NCI-H345 (cell line): ENCODE results near the gene TENM4.
"Not testable (repeated sequence)": the region's sequence is repeated elsewhere in the genome, so short reads cannot be mapped to it uniquely, and the experiment has no call there.

Experiments used
- DNase-seq: peaks from one replicate; lab custom pipeline; 2025; lab: John Stamatoyannopoulos, UW

The TENM4 gene

DNA sequence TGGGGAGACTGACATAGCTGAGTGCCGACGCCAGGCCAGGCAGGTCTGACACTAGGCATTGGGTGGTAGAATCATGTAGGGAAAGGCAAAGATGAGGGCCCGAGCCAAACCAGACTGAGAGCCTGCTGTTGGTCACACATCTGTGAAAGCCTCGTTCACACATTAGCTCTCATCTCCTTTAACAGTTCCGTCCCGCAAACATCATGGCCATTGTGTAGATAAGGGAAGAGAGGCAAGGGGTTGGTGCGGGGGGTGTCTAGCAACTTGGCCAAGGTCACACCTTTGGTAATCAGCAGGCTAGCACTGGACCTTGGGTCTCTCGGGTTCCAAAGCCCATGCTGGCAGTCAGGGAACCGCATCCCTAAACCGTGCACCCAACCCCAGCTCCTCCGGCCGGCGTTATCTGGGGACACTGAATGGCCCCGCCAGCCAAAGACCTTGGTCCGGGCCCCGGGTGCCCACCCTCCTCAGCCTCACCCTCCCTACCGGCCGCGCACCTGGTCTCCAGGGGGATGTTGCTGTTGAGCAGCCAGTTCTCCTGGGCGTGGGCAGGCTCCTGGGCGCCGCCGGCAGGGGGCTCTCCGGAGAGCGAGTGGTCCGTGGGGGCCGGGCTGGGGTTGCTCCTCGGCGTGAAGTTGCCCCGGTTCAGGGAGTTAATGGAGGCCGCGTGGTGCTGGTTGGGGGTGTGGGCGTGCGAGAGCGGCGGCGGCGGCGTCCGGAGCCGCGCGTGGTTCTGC is 537.9 kb downstream of the TENM4 start:
- DNase-seq, result no peak

DNA sequence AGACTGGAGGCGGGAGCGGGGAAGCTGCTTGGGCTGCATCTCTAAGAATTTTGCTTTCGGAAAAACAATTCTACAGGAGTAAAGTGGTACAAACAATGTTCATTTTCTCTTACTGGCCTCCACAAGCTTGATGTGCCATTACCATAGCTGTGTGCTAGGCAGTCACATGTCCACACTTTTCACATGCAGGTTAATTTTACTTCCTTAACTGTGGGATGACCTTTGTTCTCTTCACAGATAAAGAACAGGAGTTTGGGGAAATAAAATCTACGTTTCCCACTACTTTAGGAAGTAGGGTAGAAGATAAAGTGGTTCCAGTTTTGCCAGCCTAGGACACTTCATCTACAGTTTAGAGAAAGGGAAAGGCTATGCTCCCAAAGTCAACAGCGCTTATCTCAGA is 539.0 kb downstream of the TENM4 start:
- no peak for DNase-seq

DNA sequence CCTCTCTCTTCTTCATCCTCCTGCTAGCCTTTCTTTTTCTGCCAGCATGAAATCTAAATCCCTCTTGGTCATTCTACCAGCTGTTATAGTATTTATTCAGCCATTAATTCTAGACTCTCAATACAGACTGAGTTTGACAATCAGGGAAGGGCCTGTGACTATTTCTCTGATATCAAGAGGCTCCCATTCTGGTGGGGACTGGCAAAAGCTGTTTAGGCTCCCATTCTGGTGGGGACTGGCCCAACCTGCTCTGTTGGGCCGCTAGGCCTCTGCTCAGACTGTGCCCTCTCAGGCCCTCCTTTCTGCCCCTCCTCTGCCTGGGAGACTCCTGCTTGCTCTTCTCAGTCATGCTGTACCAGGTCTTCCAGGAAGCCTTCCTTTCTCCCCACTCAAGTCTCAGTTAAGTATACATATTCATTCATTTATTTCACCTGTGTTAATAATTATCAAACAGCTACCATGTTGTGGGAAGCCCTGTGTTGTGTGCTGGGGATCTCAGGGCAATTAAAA is 542.5 kb downstream of the TENM4 start:
- no peak for DNase-seq

DNA sequence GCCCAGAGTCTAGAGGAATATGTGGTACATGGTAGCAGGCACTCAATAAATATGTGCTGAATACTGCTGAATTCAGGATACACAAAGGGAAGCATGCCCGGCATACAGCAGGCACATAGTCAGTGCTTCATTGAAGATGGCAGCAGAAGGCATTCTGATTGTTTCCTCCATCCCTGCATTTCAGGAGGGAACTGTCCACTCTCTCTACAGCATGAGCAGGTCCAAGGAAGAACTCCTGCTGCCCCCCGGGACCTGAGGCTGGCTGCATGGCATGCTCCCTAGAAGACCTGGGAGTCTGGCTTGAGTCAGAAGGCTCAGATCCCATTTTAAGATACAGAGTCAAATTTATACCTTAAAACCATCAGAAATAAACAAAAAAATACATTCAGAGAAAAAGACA is 546.8 kb downstream of the TENM4 start:
- DNase-seq, result no peak

DNA sequence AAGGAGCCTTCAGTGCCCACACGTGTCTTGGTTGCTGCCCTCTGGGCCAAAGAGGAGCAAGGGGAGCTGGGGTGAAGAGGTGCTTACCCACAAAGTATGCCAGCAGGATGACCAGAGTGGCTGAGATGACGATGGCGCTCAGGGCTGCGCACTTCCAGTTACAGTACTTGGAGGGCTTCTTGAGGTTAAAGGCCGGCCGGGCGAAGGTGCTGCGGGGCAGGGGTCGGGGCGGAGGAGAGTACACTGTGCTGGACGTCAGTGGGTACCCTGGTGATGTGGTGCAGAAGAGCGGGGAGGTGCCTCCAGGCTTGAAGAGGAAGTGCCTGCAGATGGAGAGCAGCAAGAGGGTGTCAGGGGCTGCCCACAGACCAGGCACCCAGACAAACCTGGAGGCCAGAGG is 551.1 kb downstream of the TENM4 start:
- DNase-seq, result no peak

DNA sequence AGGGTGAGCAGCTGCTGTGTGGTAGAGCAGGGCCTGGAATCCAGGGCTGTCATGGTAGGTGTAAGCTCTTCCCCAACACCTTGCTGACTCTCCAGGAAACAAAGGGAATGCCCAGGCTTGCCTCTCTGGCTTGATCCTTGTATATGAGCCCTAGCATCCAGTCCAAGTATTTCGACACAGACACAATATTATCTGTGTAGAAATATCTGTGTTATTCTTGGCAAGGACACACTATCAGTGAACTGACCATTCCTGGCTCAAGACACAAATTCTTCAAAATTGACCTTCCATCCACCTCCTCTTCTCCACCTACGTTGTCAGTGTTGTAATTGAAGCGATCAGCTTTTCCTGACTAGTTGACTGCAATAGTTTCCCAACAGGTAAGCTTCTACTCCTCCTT is 554.2 kb downstream of the TENM4 start:
- DNase-seq, result no peak

DNA sequence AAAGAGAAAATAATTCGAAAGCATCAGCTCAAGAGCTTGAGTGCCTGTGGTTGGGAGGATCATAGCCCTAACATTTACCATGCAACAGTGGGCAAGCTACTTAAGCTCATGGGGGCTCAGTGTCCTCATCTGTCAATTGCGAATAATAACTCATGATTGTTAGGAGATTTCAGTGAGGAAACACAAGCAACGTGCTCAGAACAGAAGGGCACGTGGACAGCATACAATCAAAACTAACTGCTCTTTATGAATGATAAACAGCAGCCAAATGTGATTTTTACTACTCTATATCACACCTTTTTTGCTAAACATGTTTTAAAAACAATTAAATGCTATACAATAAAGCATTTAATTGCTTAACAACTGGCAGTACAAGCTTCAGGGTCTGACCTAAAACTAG is 556.1 kb downstream of the TENM4 start:
- no peak for DNase-seq

DNA sequence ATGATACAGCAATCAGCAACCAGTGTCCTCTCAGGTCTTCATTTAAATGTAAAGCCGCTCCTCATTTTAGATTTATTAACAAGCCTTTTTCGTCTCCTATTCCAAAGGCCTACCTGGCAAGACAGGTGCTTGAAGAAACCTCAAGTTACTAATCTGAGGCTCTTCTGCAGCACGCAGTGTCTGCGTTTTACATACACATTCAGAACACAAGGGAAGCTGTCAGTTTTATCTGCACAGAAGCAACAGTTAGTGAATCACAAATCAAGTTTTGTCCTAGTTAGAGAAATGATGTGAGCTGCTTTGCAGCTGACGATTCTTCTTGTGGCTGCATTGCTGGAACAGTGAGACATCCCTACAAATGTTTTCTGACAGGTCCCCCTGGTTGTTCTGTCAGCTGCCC is 557.3 kb downstream of the TENM4 start:
- DNase-seq, result no peak

DNA sequence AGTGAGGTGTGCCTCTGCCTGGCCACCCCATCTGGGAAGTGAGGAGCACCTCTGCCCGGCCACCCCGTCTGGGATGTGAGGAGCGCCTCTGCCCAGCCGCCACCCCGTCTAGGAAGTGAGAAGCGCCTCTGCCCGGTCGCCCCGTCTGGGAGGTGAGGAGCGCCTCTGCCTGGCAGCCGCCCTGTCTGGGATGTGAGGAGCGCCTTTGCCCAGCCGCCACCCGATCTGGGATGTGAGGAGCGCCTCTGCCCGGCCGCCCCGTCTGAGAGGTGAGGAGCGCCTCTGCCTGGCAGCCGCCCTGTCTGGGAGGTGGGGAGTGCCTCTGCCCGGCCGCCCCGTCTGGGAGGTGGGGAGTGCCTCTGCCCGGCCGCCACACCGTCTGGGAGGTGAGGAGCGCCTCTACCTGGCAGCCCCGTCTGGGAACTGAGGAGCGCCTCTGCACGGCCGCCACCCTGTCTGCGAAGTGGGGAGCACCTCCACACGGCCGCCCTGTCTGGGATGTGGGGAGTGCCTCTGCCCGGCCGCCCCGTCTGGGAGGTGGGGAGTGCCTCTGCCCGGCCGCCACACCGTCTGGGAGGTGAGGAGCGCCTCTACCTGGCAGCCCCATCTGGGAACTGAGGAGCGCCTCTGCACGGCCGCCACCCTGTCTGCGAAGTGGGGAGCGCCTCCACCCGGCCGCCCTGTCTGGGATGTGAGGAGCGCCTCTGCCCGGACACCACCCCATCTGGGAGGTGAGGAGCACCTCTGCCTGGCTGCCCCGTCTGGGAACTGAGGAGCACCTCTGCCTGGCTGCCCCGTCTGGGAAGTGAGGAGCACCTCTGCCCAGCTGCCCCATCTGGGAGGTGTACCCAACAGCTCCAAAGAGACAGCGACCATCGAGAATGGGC is 561.5 kb downstream of the TENM4 start:
- DNase-seq, result not testable (repeated sequence)

DNA sequence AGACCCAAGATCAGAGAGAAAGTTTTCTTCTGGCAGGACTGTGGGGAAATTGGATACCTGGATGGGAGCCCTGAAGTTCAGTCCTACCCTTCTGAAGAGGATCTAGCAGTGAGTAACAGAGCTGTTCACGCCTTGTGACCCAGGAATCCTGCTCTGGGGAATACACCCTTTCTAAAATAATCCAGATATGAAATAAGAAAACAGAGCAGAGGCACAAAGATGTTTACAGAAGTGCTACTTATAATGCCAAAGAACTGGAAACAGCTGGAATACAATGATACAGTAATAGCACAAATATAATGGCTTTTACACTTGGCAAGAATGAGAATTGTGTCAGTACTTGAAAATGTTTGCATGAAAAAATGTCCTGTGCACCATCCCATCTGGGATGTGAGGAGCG is 562.2 kb downstream of the TENM4 start:
- no peak for DNase-seq

DNA sequence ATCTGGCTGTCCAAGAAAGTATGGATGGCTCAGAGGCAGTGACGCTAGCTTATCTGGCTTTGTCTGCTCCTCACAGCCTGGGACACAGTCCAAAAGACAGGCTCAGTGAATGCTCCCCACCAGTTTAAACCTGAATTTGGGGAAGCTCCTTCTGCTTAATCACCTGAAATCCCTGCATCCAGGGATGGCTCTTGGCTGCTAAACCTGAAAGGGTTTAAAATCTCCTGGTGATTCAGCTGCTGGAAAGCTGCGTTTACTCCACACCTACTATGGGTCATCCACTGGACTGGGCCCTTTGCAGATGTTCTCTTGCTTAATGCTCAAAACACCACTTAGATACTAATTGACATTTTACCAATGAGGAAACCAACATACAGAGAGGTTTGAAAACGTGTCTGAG is 564.2 kb downstream of the TENM4 start:
- DNase-seq, result no peak

DNA sequence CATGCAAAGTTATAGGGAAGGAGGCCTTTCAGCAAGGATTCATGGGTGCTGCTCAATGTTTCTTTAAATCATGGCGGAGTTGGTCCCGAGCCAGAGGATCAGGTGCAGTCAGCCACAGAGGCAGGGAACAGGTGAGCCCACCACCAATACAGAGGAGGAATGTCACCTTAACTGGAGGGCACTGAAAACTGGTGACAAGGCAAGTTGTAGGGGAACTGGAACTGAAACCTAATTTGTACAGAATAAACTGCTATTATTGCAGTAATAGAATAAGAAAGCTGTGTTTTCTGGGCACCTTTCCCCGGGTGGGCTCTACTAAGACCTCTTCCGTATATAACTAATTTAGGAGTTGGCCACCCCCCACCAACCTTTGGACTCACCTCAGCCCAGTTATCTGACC is 570.2 kb downstream of the TENM4 start:
- no peak for DNase-seq

DNA sequence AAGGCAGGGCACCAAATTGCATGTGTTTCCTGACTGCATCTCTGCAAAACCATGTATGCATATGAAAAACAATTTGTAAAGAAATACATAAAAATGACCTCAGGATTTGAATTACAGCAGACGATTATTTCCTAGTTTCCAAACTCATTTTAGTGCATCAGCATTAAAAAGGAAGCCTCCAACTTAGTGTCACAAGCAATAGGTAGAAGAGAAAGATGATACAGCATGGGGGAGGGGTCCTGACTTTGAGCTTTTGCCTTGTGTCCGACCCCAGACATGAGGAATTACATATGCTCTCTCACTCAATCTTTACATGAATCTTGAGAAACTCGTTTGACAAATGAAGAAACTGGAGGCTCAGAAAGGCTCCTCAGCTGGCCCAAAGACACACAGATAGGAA is 571.5 kb downstream of the TENM4 start:
- no peak for DNase-seq

DNA sequence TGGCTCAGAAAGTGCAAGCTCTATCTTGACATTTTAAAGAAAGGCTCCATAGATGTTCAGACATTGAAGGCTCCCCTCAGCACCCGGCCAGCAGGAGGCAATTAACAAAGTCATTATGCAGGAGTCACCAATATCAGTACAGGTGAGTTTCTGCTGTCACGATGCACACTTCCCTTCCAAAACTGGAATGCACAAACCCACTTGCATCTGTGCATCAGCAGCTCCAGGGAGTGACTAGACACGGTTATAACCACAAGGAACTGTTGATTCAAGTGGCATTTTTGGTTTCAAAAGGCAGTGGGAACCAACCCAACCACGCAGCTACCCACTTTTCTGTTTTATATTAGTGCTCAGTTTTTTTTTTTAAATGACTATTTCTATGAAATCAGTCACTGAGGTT is 572.3 kb downstream of the TENM4 start:
- DNase-seq, result no peak

DNA sequence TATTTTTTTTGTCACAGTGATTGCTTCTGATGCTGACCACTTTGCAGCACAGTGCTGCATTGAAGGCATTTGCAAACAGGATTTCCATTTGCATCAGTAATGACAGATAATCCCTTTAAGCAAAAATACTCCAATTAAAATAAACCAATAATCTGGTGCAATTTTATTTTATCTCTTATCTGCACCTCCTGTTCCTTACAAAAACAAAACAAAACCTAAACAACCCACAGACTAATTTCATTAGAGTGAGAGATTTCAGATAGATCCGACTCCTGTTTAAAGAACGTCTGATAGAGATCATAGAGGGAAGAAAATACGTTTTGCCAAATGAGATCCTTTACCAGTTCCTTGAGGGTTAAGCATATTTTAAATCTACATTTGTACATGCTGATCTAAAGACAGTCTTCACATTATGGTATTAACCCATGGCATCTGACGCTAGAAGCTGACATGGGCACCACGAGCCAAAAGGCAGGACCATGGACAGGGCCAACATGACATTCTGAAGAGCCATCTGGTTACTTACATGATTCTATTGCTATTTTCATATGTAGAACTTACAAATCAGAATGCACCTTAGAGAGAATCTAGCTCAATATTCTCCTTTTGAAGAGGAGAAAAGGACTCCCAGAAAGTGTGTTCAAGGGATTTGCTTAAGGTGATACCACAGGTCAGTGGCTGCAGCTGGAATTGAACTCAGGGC is 580.0 kb downstream of the TENM4 start:
- DNase-seq, result no peak

DNA sequence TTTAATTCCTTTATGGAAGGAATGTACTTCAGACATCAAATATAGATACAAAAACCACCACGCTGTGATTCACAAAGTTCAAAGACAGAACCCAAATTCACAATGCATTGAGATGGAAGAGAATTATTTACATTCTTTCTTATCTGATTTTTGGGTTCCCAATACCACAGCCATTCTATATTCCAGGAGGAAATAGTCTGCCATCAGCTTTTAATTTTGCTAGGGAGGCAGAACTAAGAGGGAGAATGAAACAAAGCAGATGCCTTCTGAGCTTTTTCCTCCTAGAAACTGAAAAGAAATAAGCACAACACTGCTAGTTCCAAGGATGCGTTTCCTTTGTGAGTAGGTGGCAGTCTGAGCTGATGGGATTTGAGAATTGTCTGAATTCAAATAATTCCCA is 583.1 kb downstream of the TENM4 start:
- no peak for DNase-seq

DNA sequence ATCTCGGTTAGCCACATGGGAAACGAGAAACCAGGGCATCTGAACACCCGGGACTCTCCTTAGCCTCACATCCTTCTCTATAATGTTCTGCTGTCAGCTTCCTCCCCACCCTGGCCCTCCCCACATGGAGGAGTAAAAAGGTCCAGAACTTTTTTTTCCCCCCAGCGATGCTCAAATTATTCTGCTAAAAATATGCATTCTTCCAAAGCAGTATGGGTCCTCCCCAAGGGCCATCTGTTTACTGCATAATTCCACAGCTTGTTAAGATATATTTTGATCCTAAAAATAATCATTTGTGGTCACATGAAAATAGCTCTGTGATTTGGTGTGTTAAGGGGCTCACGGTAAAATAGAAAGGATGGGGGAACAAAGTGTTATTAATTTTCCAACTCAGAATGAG is 584.6 kb downstream of the TENM4 start:
- DNase-seq, result no peak

DNA sequence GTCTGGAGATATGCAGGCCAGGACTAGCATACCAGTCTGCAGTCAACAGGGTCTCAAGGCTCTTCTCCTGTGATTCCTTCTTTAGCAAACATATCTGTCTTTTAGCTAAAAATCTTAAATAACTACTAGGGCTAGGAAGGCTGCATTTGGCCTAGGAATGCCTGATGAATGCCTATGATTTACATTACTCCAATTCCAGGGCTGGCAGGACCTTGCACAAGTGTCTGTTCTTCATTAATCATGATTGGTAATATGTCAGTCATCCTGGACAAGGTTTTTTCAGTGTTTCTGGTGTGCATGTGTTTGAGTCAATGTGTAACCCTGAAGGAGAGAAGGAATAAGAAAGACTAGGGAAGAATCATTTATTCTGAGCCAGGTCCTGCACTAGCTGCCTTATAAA is 585.7 kb downstream of the TENM4 start:
- DNase-seq, result no peak

DNA sequence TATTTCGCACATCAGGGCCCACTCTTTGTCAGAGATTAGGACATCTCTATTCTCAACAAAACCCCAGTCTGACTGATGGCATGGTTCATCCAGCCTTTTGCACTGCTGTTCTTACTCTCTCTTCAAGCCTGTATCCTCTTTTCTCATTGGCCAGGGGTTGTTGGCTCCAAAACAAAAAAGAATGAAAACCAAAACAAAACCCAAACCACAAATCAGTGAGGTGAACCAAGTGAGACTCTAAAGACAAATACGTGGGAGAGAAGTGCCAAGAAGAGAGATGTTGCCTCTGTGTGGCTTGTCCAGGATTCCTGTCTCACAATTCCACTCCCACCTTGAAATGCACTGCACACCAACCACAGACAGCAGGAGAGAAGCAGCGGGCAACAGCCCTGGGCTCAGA is 587.3 kb downstream of the TENM4 start:
- no peak for DNase-seq

DNA sequence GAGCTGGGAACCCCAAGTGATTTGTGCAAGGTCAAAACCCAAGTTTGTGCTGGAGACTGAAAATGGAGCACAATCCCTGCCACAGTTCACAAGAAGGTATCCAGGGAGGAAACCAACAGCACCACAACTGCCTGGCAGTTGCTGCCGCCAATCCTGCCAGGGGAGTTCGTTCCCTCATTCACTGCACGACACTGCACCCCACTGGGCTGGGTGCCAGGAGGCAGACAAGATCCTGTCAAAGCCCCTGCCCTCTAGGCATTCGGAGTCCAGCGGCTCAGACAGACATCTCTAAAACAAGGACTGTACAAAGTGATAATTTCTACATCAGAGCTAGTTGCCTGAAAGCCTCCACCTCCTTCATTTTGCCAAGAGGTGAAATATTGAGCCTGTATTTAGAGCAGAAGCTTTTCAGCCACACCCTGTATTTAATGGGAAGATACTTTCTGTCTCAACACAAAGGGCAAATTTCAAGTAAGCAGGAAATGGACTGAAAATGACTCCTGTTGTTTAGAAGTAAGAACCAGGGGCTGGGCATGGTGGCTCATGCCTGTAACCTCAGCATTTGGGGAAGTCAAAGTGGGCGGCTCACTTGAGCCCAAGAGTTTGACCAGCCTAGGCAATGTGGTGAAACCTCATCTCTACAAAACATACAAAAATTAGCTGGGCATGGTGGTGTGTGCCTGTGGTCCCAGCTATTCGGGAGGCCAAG is 588.8 kb downstream of the TENM4 start:
- DNase-seq, result peak; percentile 36

DNA sequence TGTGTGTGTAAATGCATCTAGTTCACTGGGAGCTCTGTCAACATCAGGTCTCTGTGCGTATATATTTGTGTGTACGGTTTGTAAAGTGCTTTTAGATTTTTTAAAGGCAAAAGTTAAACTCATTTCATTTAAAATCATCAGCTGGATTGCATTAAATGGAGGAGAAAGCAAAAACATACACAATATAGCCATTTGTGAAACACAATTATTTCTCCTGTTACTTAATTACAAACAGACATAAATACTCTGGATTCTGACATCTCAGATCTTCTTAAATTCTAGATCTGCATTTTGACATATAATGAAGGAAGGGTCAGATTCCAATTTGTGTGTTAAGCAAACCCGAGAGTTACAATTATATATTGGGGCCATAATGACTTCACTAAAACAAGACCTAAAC is 590.8 kb downstream of the TENM4 start:
- no peak for DNase-seq

DNA sequence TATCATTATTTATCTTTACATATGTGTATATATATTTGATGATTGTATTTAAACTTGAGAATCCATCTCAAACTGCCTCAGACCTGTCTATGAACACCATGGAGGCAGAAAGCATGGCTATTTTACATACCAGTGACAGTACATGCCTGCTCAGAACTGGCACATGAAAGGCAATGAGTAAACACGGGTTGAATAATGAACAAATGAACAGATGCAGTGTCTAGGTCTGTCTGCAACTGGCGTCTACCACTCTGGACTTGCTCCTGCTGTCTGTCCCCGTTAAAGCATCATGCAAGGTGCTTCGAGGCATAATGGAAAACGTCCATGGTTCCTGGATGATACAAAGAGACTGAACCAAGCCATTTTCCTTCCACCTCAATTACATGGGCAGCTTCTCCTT is 594.6 kb downstream of the TENM4 start:
- no peak for DNase-seq
